ENCODE data around the gene LPP. TPM values are rescaled to one million over a fixed set of nuclear protein-coding genes. Genes with fewer than 3 reads are reported as not detected.

The LPP gene
- total RNA-seq, 1 experiment from 2014 or later: 120 TPM

- intact Hi-C loops (cut with micrococcal nuclease; ENCODE audit: unreplicated experiment): no loop called here
- Histone ChIP-seq H3K27me3 (replicated peaks; ENCODE audit: control insufficient read depth, insufficient read depth, low read length) (no peaks in the 10 kb centered on the region; the same call in 1 of the 2 replicates), H3K4me3 (ENCODE audit: low read depth, low read length) (no peak overlapping the region), H3K9me3 (no peaks in the 10 kb centered on the region), H3K4me1 (peaks cover 25% of the 10 kb centered on the region), H3K36me3 (ENCODE audit: control insufficient read depth, insufficient read depth, low read length) (no peaks in the 10 kb centered on the region)
- DNase-seq: no peak
- no peak for TF ChIP-seq CTCF (IDR thresholded peaks at IDR 0.05; ENCODE audit: insufficient read depth in 1 of 2, low read depth in 1 of 2, low read length in 1 of 2, severe bottlenecking in 1 of 2, unreplicated experiment in 1 of 2)
- ChIA-PET POLR2A (no interaction called here), CTCF (no interaction called here)
- Mint-ChIP-seq H3K27me3 (ENCODE audit: insufficient read depth, unreplicated experiment) (no peaks in the 10 kb centered on the region), H3K9me3 (ENCODE audit: unreplicated experiment) (no peaks in the 10 kb centered on the region), H3K36me3 (ENCODE audit: insufficient read depth, unreplicated experiment) (peaks cover 5% of the 10 kb centered on the region), H3K4me1 (ENCODE audit: low read depth, unreplicated experiment) (peaks cover 9% of the 10 kb centered on the region), H3K27ac (ENCODE audit: unreplicated experiment) (no peak overlapping the region), H3K4me3 (ENCODE audit: unreplicated experiment) (no peak overlapping the region)
- BruUV-seq (replicated peaks): no TSS peak
Observed at GRCh38 chr3:188692700-188693099, 538.7 kb downstream of the LPP start.

GRCh38 chr3:188693435-188693834 lies 539.5 kb downstream of the LPP start:
- Mint-ChIP-seq H3K27ac (ENCODE audit: unreplicated experiment) (no peak overlapping the region), H3K27me3 (ENCODE audit: insufficient read depth, unreplicated experiment) (no peaks in the 10 kb centered on the region), H3K4me1 (ENCODE audit: low read depth, unreplicated experiment) (peaks cover 9% of the 10 kb centered on the region), H3K4me3 (ENCODE audit: unreplicated experiment) (no peak overlapping the region), H3K36me3 (ENCODE audit: insufficient read depth, unreplicated experiment) (peaks cover 5% of the 10 kb centered on the region), H3K9me3 (ENCODE audit: unreplicated experiment) (no peaks in the 10 kb centered on the region)
- no peak for TF ChIP-seq CTCF (IDR thresholded peaks at IDR 0.05; ENCODE audit: insufficient read depth in 1 of 2, low read depth in 1 of 2, low read length in 1 of 2, severe bottlenecking in 1 of 2, unreplicated experiment in 1 of 2)
- Histone ChIP-seq H3K4me3 (ENCODE audit: low read depth, low read length) (no peak overlapping the region), H3K27me3 (replicated peaks; ENCODE audit: control insufficient read depth, insufficient read depth, low read length) (no peaks in the 10 kb centered on the region; the same call in 1 of the 2 replicates), H3K36me3 (ENCODE audit: control insufficient read depth, insufficient read depth, low read length) (no peaks in the 10 kb centered on the region), H3K9me3 (no peaks in the 10 kb centered on the region), H3K4me1 (peaks cover 25% of the 10 kb centered on the region)
- no peak for DNase-seq
- POLR2A ChIA-PET: no interaction called here
- BruUV-seq (replicated peaks): no TSS peak
- CTCF ChIA-PET: no interaction called here
- intact Hi-C loops (cut with micrococcal nuclease; ENCODE audit: unreplicated experiment): no loop called here

DNA sequence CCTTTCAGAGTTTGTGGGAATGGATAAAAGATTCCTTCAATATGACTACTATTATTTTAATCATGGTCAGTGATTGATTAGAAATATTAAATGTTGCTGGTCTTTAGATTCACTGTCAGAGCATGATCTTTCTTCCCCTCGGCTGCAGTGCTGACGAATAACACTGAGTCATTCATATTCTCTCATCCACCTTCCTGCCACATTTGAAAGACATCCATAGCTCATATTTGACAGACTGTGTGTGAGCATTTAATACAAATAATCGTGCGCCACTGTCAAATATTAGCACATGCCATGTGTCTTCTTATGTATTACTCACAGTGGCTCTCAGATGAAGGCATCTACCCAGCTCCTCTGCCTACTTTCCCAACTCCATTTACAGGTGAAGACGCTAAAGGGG lies 541.3 kb downstream of the LPP start:
- Histone ChIP-seq H3K9me3 (no peaks in the 10 kb centered on the region), H3K36me3 (ENCODE audit: control insufficient read depth, insufficient read depth, low read length) (no peaks in the 10 kb centered on the region), H3K4me3 (ENCODE audit: low read depth, low read length) (no peak overlapping the region), H3K27me3 (replicated peaks; ENCODE audit: control insufficient read depth, insufficient read depth, low read length) (no peaks in the 10 kb centered on the region; the same call in 1 of the 2 replicates), H3K4me1 (peaks cover 11% of the 10 kb centered on the region)
- BruUV-seq (replicated peaks): no TSS peak
- CTCF ChIA-PET: no interaction called here
- H3K9me3 Mint-ChIP-seq (ENCODE audit: unreplicated experiment): no peaks in the 10 kb centered on the region
- peaks cover 5% of the 10 kb centered on the region for H3K36me3 Mint-ChIP-seq (ENCODE audit: insufficient read depth, unreplicated experiment)
- TF ChIP-seq CTCF (IDR thresholded peaks at IDR 0.05; ENCODE audit: insufficient read depth in 1 of 2, low read depth in 1 of 2, low read length in 1 of 2, severe bottlenecking in 1 of 2, unreplicated experiment in 1 of 2): no peak
- POLR2A ChIA-PET: no interaction called here
- intact Hi-C loops (cut with micrococcal nuclease; ENCODE audit: unreplicated experiment): no loop called here
- no peak for DNase-seq
- no peak overlapping the region for H3K27ac Mint-ChIP-seq (ENCODE audit: unreplicated experiment)
- no peaks in the 10 kb centered on the region for H3K27me3 Mint-ChIP-seq (ENCODE audit: insufficient read depth, unreplicated experiment)
- no peak overlapping the region for H3K4me3 Mint-ChIP-seq (ENCODE audit: unreplicated experiment)
- H3K4me1 Mint-ChIP-seq (ENCODE audit: low read depth, unreplicated experiment): peaks cover 9% of the 10 kb centered on the region

Measured in Caco-2 (cell line).